Testis (tissue), 3 donors: Measurements from ENCODE around the gene CA9. TPM values are rescaled to one million over a fixed set of nuclear protein-coding genes. Genes with fewer than 3 reads are reported as not detected.

Source experiments
- DNase-seq: peaks from one replicate; pipeline ENCODE4 v3.0.0-alpha.2; 2019
- H3K27ac ChIP-seq, 2 donors: fragments of 200-600 bp; sonication (generic); one replicate each; pipeline ENCODE4 v1.5.1; 2019
- H3K27me3 ChIP-seq: fragments of 200-600 bp; sonication (generic); one replicate; pipeline ENCODE4 v1.5.1; 2019
- H3K36me3 ChIP-seq: fragments of 200-600 bp; sonication (generic); one replicate; pipeline ENCODE4 v1.5.1; 2017; ENCODE audit warnings: low read depth; ENCODE audit errors: missing control alignments
- H3K4me1 ChIP-seq: fragments of 200-600 bp; sonication (generic); one replicate; pipeline ENCODE4 v1.5.1; 2019
- H3K4me3 ChIP-seq, 2 donors: fragments of 200-600 bp; sonication (generic); one replicate each; pipeline ENCODE4 v1.5.1; 2017 to 2019
- H3K9me3 ChIP-seq: fragments of 200-600 bp; sonication (generic); one replicate; pipeline ENCODE4 v1.5.1; 2017
- POLR2A ChIP-seq: fragments of 450-650 bp; IDR thresholded peaks from one replicate; pipeline ENCODE4 v1.6.1; 2017; ENCODE audit warnings: antibody characterized with exemption, mild to moderate bottlenecking, moderate library complexity
- whole genome bisulfite sequencing, 2 donors: methylation state at CpG; one replicate each; pipeline ENCODE4 v1.1.5; 2018; 5-methylcytosine and 5-hydroxymethylcytosine counted together
- intact Hi-C: fragments of 100-400 bp; cut with DNase I; formaldehyde crosslinking; loops from one replicate; pipeline ENCODE4 v1.15.1; 2023; ENCODE audit warnings: low total_unique reads
- polyA plus RNA-seq: library from polyadenylated mRNA; stranded (reverse); fragments of 350-450 nt; fragmentation: Illumina TruSeq; extraction: RNeasy Lipid Tissue Mini Kit (QIAGEN cat#74804); gene quantifications from one replicate; pipeline ENCODE4 v1.2.3, GENCODE V29; 2014; ENCODE audit warnings: low read depth, low replicate concordance; ENCODE audit not compliant: insufficient read depth
- total RNA-seq, 2 donors: library from RNA; depleted of rRNA; stranded (reverse); fragments of >200 nt; gene quantifications; one replicate each; pipeline ENCODE4 v1.2.3, GENCODE V29; 2016
- TF ChIP-seq, protein P1 (sequence below), 3 experiments: fragments of 450-650 bp in 2 of 3; fragments of 200-600 bp in 1 of 3; sonication (generic) in 1 of 3; IDR thresholded peaks; one replicate each; pipeline ENCODE4 v1.5.1; 2016 to 2019; ENCODE audit warnings: antibody characterized with exemption in 3 of 3, mild to moderate bottlenecking in 2 of 3, moderate library complexity in 1 of 3

The CA9 gene
- total and polyA plus RNA-seq, 3 donors from 2014 or later = 11.0 to 50.5 (median 36.8) TPM

DNA sequence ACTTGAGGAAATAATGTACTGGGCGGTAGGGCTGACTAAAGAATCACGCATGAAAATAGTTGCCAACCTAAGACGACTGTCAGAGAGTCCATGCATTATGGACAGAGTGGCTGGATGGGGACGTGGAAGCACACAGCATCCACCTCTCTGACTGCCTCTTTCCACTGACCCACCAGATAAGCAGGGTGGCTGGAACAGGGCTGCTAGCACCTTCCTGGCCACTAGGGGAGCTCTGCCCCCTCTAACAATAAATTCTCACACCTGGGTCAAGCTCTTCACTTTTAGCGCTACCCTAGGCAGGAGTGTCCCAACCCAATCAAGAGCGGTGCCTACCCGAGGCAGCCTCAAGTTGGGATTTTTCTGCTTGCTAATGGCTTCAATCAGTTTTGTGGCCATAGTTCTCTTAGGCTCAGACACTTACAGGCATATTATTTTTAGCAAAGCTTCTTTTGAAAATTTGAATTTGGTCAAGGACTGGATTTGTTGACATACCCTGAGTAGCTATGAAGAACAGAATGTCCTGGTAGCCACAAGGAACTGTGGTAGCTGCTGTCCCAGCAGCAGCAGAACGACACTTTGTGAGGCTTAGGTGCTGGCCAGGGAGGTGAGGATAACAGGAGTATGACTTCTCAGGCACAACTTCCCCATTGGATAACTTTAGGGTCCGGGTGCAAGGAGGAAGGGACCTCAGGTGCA, 22.9 kb downstream of the CA9 start:
- no peak for TF ChIP-seq POLR2A
- TF ChIP-seq, protein P1, sequence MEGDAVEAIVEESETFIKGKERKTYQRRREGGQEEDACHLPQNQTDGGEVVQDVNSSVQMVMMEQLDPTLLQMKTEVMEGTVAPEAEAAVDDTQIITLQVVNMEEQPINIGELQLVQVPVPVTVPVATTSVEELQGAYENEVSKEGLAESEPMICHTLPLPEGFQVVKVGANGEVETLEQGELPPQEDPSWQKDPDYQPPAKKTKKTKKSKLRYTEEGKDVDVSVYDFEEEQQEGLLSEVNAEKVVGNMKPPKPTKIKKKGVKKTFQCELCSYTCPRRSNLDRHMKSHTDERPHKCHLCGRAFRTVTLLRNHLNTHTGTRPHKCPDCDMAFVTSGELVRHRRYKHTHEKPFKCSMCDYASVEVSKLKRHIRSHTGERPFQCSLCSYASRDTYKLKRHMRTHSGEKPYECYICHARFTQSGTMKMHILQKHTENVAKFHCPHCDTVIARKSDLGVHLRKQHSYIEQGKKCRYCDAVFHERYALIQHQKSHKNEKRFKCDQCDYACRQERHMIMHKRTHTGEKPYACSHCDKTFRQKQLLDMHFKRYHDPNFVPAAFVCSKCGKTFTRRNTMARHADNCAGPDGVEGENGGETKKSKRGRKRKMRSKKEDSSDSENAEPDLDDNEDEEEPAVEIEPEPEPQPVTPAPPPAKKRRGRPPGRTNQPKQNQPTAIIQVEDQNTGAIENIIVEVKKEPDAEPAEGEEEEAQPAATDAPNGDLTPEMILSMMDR (IDR thresholded peaks at IDR 0.05) = peak; percentile 63 to 85 (median 76)
- Histone ChIP-seq H3K9me3 (no peaks in the 10 kb centered on the region), H3K27me3 (no peaks in the 10 kb centered on the region), H3K36me3 (no peaks in the 10 kb centered on the region), H3K27ac (peak overlapping the region; percentile 7 to 57), H3K4me3 (no peak overlapping the region), H3K4me1 (peaks cover 9% of the 10 kb centered on the region)
- intact Hi-C loops = no loop called here
- 41 to 50% methylated on average over 9 of the region's 9 CpGs for WGBS, 2 donors
- DNase-seq = peak; percentile 69

DNA sequence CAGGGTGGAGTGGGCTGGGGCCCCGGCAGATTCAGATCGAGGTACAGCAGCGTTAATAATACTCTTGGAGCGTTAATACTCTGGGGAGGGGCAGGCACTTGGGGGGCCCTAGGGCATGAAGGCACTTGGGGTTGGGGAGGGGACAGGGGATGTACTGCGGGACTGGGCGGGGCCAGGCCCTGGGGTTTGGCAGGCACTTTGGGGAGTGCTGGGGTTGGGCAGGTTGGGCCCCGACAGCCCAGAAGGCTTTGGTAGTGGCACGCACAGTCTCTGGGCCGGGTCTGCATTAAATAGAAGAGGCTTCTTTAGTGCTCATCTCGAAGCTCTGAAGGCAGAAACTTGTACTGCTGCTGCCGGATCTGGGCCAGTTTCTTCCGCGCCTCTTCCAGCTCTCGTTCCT, 23.8 kb downstream of the CA9 start:
- Histone ChIP-seq H3K9me3 (no peaks in the 10 kb centered on the region), H3K4me1 (peaks cover 8% of the 10 kb centered on the region), H3K36me3 (no peaks in the 10 kb centered on the region), H3K27me3 (no peaks in the 10 kb centered on the region), H3K27ac (peak overlapping the region in 1 of 2 donors; percentile 7), H3K4me3 (no peak overlapping the region)
- 81 to 90% methylated on average over 8 to 14 of the region's 14 CpGs for WGBS, 2 donors
- no peak for TF ChIP-seq POLR2A
- TF ChIP-seq, protein P1 (IDR thresholded peaks at IDR 0.05) = no peak
- intact Hi-C loops = no loop called here
- no peak for DNase-seq

DNA sequence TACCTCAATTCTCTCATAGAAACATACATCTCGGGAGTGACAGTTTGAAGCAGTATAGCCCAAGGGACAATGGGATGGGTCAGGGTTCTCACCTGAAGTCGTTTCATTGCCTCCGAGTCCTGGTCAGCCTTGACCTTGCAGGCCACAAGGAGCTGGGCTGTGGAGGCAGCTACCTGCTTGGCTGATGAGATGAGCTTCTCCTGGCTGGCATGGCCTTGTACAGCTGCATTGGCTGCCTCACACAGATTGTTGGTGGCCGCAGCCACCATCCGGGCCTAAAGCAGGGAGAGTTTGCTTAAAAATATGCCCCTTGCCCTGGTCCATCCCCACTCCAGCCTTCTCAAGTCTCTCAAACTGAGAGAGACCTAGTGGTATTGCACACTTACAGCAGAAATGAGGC, 24.5 kb downstream of the CA9 start:
- no peak overlapping the region for H3K27ac ChIP-seq
- TF ChIP-seq, protein P1 (IDR thresholded peaks at IDR 0.05) = no peak
- TF ChIP-seq POLR2A = no peak
- no peaks in the 10 kb centered on the region for H3K9me3 ChIP-seq
- H3K4me1 ChIP-seq = peaks cover 8% of the 10 kb centered on the region
- intact Hi-C loops = no loop called here
- H3K36me3 ChIP-seq = no peaks in the 10 kb centered on the region
- no peaks in the 10 kb centered on the region for H3K27me3 ChIP-seq
- 86 to 88% methylated on average over 4 to 5 of the region's 5 CpGs for WGBS, 2 donors
- DNase-seq = no peak
- no peak overlapping the region for H3K4me3 ChIP-seq

DNA sequence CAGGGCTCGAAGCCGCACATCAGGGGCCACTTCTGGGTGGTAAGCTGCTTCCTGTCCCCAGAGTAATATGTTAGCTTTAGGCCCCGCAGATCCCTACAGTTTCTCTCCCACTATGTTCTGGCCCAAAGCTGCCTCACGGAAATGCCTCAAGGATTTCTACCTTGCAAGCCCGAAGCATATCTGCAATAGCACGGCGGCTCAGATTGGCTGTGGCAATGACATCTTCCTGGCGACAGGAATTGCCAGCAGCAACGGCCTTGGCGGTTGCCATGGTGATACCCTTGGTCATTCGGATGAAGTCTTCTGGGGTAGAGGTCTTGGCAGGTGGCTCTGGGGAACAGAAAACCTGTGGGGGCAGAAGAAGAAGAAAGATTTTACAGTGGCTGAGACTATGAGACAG, 26.3 kb downstream of the CA9 start:
- TF ChIP-seq POLR2A = no peak
- TF ChIP-seq, protein P1 (IDR thresholded peaks at IDR 0.05) = no peak
- Histone ChIP-seq H3K27ac (no peak overlapping the region), H3K36me3 (no peaks in the 10 kb centered on the region), H3K4me3 (no peak overlapping the region), H3K9me3 (no peaks in the 10 kb centered on the region), H3K4me1 (peaks cover 4% of the 10 kb centered on the region), H3K27me3 (no peaks in the 10 kb centered on the region)
- 51 to 72% methylated on average over 11 of the region's 11 CpGs for WGBS, 2 donors
- no peak for DNase-seq
- intact Hi-C loops = no loop called here

DNA sequence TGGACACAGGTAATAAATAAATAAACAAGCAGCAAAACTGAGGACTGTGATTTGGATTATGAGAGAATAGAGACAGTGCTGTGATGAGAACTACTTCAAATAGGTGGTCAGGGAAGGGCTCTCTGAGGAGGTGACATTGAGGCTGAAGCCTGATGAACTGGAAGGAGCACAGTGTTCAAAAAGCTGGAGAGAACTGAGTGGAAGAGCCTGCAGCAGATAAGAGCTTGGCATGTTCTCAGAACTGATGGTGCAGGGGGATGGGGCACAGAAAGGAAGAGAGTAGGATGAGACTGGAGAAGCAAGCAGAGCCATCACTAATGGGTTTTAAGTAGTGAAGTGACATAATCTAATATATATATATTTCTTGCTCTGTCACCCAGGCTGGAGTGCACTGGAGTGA, 27.2 kb downstream of the CA9 start:
- intact Hi-C loops = no loop called here
- Histone ChIP-seq H3K27ac (no peak overlapping the region), H3K9me3 (no peaks in the 10 kb centered on the region), H3K27me3 (no peaks in the 10 kb centered on the region), H3K36me3 (no peaks in the 10 kb centered on the region), H3K4me3 (no peak overlapping the region), H3K4me1 (peaks cover 4% of the 10 kb centered on the region)
- TF ChIP-seq, protein P1 (IDR thresholded peaks at IDR 0.05) = no peak
- TF ChIP-seq POLR2A = no peak
- no peak for DNase-seq
